NCI-H1092 treated with DMSO at 0.1 percent for 48 hours (cell line): Measurements from ENCODE around the gene ARHGEF7.

Experiments used
- DNase-seq: peaks from one replicate; lab custom pipeline; 2025; lab: John Stamatoyannopoulos, UW

The ARHGEF7 gene

GRCh38 chr13:111346101-111346680, 231.1 kb downstream of the ARHGEF7 start:
- DNase-seq, result peak; percentile 3

GRCh38 chr13:111347438-111347837, 232.3 kb downstream of the ARHGEF7 start:
- DNase-seq, result no peak

GRCh38 chr13:111353508-111353907, 238.4 kb downstream of the ARHGEF7 start:
- DNase-seq, result no peak

DNA sequence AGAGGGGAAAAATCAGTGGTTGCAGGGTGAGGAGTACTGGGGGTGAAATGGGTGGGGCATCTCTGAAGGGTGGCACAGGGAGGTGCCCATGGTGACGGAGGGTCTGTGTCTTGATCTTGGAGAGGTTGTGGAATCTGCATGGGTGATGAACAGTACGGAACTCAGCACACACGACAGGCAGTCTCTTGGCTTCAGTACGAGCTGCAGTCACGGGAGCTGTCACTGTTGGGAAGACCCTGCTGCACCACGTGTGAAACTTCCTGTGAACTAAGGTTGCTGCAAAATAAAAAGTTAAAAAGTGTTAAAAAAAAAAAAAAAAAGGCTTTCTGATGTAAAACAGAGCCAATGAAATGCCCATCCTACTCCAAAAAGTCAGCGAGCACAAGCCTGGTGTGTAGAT, 239.7 kb downstream of the ARHGEF7 start:
- no peak for DNase-seq
